ENCODE results near the gene DMD.
"Not testable (repeated sequence)": the region's sequence is repeated elsewhere in the genome, so short reads cannot be mapped to it uniquely, and the experiment has no call there.

- TF ChIP-seq EZH2 (IDR thresholded peaks at IDR 0.05; ENCODE audit: insufficient read depth, poor library complexity, severe bottlenecking); EZH2phosphoT487 (IDR thresholded peaks at IDR 0.05; ENCODE audit: insufficient read depth, low read depth): not testable (repeated sequence)
These were observed 1740.6 kb downstream of the DMD start for GRCh38 chrX:31470753-31471152.

All from GM23248 (cell line).